HepG2 (cell line): ENCODE measurements around the gene SH3BP2. TPM values are rescaled to one million over a fixed set of nuclear protein-coding genes. Genes with fewer than 3 reads are reported as not detected.

ENCODE experiments used
- ARID3A ChIP-seq: IDR thresholded peaks from 2 replicates; pipeline ENCODE4 v1.6.1; 2012; ENCODE audit warnings: low read depth, low read length, improper control_type of control experiment
- CCDC6 ChIP-seq: sonication (generic); formaldehyde crosslinking; IDR thresholded peaks from 2 replicates; pipeline ENCODE4 v1.8.1; 2022; ENCODE audit warnings: mild to moderate bottlenecking, missing genetic modification reagents, moderate library complexity
- DPF2 ChIP-seq: sonication (generic); formaldehyde crosslinking; IDR thresholded peaks from 2 replicates; pipeline ENCODE4 v1.4.0; 2020; ENCODE audit warnings: mild to moderate bottlenecking, low read depth, missing genetic modification reagents, borderline replicate concordance
- FOXP1 ChIP-seq, 2 experiments: fragments of 450-650 bp in 1 of 2; IDR thresholded peaks; 2 replicates each; pipeline ENCODE4 v1.6.1; 2017 to 2018; ENCODE audit warnings: antibody characterized with exemption in 1 of 2
- HOXA3 ChIP-seq: sonication (generic); formaldehyde crosslinking; IDR thresholded peaks from 2 replicates; pipeline ENCODE4 v1.5.0; 2020; ENCODE audit warnings: missing genetic modification reagents
- KLF11 ChIP-seq: IDR thresholded peaks from 2 replicates; pipeline ENCODE4 v1.6.1; 2016; ENCODE audit warnings: missing compliant biosample characterization
- MIER3 ChIP-seq: IDR thresholded peaks from 2 replicates; pipeline ENCODE4 v1.6.1; 2016; ENCODE audit warnings: missing compliant biosample characterization, borderline replicate concordance
- NCOA5 ChIP-seq: sonication (generic); formaldehyde crosslinking; IDR thresholded peaks from 2 replicates; pipeline ENCODE4 v1.4.0; 2020; ENCODE audit warnings: missing genetic modification reagents
- PBX2 ChIP-seq: IDR thresholded peaks from 2 replicates; pipeline ENCODE4 v1.6.1; 2016; ENCODE audit warnings: control low read depth
- RCOR2 ChIP-seq: IDR thresholded peaks from 2 replicates; pipeline ENCODE4 v1.6.1; 2016; ENCODE audit warnings: missing biosample characterization, missing genetic modification reagents
- SIN3A ChIP-seq: IDR thresholded peaks from 2 replicates; pipeline ENCODE4 v1.6.1; 2011; ENCODE audit warnings: low read depth, mild to moderate bottlenecking, control low read depth, low read length, borderline replicate concordance
- SNAPC2 ChIP-seq: sonication (generic); formaldehyde crosslinking; IDR thresholded peaks from 2 replicates; pipeline ENCODE4 v1.8.1; 2022; ENCODE audit warnings: mild to moderate bottlenecking, missing genetic modification reagents
- SRF ChIP-seq: IDR thresholded peaks from 2 replicates; pipeline ENCODE4 v1.6.1; 2011; ENCODE audit warnings: mild to moderate bottlenecking, low read depth, low read length, moderate library complexity
- ZMAT3 ChIP-seq: sonication (generic); formaldehyde crosslinking; conservative IDR thresholded peaks from 2 replicates; pipeline ENCODE4 v1.7.0; 2021; ENCODE audit warnings: missing genetic modification reagents
- ZNF816 ChIP-seq: sonication (generic); formaldehyde crosslinking; IDR thresholded peaks from 2 replicates; pipeline ENCODE4 v1.8.0; 2022; ENCODE audit warnings: missing genetic modification reagents, mild to moderate bottlenecking, borderline replicate concordance
- polyA plus RNA-seq, 8 experiments: library from polyadenylated mRNA; depleted of rRNA in 3 of 8; stranded (reverse) in 7 of 8; unstranded in 1 of 8; fragments of >200 nt; fragmentation: Illumina TruSeq in 4 of 8; extraction: Trizol in 4 of 8; gene quantifications; 2 replicates each; pipeline versions ENCODE4 v1.2.1 to v1.2.3, GENCODE V29; 2011 to 2016; ENCODE audit warnings: low read depth in 4 of 8, missing spikeins in 1 of 8, mixed read lengths in 1 of 8; ENCODE audit not compliant: insufficient read depth in 1 of 8
- total RNA-seq, 5 experiments: library from RNA; depleted of rRNA; stranded (reverse); fragments of >200 nt; fragmentation: Illumina TruSeq; extraction: Trizol; gene quantifications; 2 replicates each; pipeline ENCODE4 v1.2.3, GENCODE V29; 2016; ENCODE audit warnings: low read depth in 1 of 5
- TF ChIP-seq, protein P1 (sequence below): sonication (generic); formaldehyde crosslinking; IDR thresholded peaks from 2 replicates; pipeline ENCODE4 v1.4.0; 2020; ENCODE audit warnings: mild to moderate bottlenecking, missing genetic modification reagents

Gene SH3BP2
- total and polyA plus RNA-seq, 2 of the 13 experiments (the other 11 are each of a cell fraction or from before 2014, with no cell fraction given) = 16.9 to 34.5 TPM

GRCh38 chr4:2800691-2801596 lies 8.1 kb downstream of the SH3BP2 start (continued):
- TF ChIP-seq, protein P1, sequence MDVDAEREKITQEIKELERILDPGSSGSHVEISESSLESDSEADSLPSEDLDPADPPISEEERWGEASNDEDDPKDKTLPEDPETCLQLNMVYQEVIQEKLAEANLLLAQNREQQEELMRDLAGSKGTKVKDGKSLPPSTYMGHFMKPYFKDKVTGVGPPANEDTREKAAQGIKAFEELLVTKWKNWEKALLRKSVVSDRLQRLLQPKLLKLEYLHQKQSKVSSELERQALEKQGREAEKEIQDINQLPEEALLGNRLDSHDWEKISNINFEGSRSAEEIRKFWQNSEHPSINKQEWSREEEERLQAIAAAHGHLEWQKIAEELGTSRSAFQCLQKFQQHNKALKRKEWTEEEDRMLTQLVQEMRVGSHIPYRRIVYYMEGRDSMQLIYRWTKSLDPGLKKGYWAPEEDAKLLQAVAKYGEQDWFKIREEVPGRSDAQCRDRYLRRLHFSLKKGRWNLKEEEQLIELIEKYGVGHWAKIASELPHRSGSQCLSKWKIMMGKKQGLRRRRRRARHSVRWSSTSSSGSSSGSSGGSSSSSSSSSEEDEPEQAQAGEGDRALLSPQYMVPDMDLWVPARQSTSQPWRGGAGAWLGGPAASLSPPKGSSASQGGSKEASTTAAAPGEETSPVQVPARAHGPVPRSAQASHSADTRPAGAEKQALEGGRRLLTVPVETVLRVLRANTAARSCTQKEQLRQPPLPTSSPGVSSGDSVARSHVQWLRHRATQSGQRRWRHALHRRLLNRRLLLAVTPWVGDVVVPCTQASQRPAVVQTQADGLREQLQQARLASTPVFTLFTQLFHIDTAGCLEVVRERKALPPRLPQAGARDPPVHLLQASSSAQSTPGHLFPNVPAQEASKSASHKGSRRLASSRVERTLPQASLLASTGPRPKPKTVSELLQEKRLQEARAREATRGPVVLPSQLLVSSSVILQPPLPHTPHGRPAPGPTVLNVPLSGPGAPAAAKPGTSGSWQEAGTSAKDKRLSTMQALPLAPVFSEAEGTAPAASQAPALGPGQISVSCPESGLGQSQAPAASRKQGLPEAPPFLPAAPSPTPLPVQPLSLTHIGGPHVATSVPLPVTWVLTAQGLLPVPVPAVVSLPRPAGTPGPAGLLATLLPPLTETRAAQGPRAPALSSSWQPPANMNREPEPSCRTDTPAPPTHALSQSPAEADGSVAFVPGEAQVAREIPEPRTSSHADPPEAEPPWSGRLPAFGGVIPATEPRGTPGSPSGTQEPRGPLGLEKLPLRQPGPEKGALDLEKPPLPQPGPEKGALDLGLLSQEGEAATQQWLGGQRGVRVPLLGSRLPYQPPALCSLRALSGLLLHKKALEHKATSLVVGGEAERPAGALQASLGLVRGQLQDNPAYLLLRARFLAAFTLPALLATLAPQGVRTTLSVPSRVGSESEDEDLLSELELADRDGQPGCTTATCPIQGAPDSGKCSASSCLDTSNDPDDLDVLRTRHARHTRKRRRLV (CRISPR knock-in tag) = no peak
- TF ChIP-seq PBX2 (no peak), SRF (no peak), HOXA3 (CRISPR knock-in tag) (peak; percentile 61; the same call in 1 of the 2 replicates), ARID3A (no peak), FOXP1 (IDR thresholded peaks at IDR 0.05) (no peak), FOXP1 (CRISPR knock-in tag; IDR thresholded peaks at IDR 0.05) (0 out of 2 replicates have a peak, but pooled peaks have one; percentile 8), SNAPC2 (CRISPR knock-in tag) (no peak), MIER3 (peak; percentile 57; the same call in 1 of the 2 replicates), RCOR2 (peak; percentile 83), KLF11 (peak; percentile 84), ZNF816 (CRISPR knock-in tag) (0 out of 2 replicates have a peak, but pooled peaks have one; percentile 11), ZMAT3 (CRISPR knock-in tag) (no peak; the same call in 1 of the 2 replicates), CCDC6 (no peak; the same call in 1 of the 2 replicates), DPF2 (CRISPR knock-in tag) (peak; percentile 66; the same call in 1 of the 2 replicates), NCOA5 (CRISPR knock-in tag) (no peak), SIN3A (peak; percentile 31; the same call in 1 of the 2 replicates)
